Endothelial cell of umbilical vein (primary cell): ENCODE data around the gene HADH.

Source experiments
- CTCF ChIP-seq, 2 donors: IDR thresholded peaks; 1 replicate in 1 of 2; 2 replicates in 1 of 2; pipeline ENCODE4 v1.5.1; 2011; ENCODE audit warnings: low read length in 2 of 2, mild to moderate bottlenecking in 2 of 2, moderate library complexity in 2 of 2, control low read depth in 1 of 2, inconsistent platforms in 1 of 2, low read depth in 1 of 2; ENCODE audit not compliant: insufficient read depth in 1 of 2; ENCODE audit errors: extremely low read depth in 1 of 2
- EZH2 ChIP-seq: IDR thresholded peaks from 2 replicates; pipeline ENCODE4 v1.6.1; 2012; ENCODE audit warnings: borderline replicate concordance, low read depth, mild to moderate bottlenecking, moderate library complexity, low read length, inconsistent platforms; ENCODE audit not compliant: severe bottlenecking
- JUN ChIP-seq: IDR thresholded peaks from 2 replicates; pipeline ENCODE4 v1.6.1; 2011; ENCODE audit warnings: borderline replicate concordance, low read depth; ENCODE audit not compliant: insufficient read length, insufficient read depth
- MAX ChIP-seq: IDR thresholded peaks from 2 replicates; pipeline ENCODE4 v1.6.1; 2011; ENCODE audit not compliant: insufficient read depth, insufficient read length
- MYC ChIP-seq: IDR thresholded peaks from one replicate; pipeline ENCODE4 v1.6.1; 2011; ENCODE audit warnings: mild to moderate bottlenecking, low read depth, low read length
- POLR2A ChIP-seq: IDR thresholded peaks from 2 replicates; pipeline ENCODE4 v1.6.1; 2012; ENCODE audit warnings: low read depth, mild to moderate bottlenecking, control low read depth, low read length
- POLR2AphosphoS5 ChIP-seq: IDR thresholded peaks from 2 replicates; pipeline ENCODE4 v1.6.1; 2012; ENCODE audit warnings: low read depth, mild to moderate bottlenecking, control low read depth, low read length, moderate library complexity; ENCODE audit not compliant: insufficient read depth

- TF ChIP-seq CTCF (IDR thresholded peaks at IDR 0.05; ENCODE audit: extremely low read depth in 1 of 2, insufficient read depth in 1 of 2, low read depth in 1 of 2, low read length in 2 of 2) (no peak), MAX (no peak), POLR2A (no peak), POLR2AphosphoS5 (no peak), JUN (no peak), EZH2 (no peak), MYC (no peak)
These were observed 53.2 kb downstream of the HADH start for GRCh38 chr4:108042927-108043326.
